ENCODE results near the gene FAM107A. TPM values are rescaled to one million over a fixed set of nuclear protein-coding genes. Genes with fewer than 3 reads are reported as not detected.

Gene FAM107A
- total RNA-seq, 1 donor from 2014 or later = not detected

DNA sequence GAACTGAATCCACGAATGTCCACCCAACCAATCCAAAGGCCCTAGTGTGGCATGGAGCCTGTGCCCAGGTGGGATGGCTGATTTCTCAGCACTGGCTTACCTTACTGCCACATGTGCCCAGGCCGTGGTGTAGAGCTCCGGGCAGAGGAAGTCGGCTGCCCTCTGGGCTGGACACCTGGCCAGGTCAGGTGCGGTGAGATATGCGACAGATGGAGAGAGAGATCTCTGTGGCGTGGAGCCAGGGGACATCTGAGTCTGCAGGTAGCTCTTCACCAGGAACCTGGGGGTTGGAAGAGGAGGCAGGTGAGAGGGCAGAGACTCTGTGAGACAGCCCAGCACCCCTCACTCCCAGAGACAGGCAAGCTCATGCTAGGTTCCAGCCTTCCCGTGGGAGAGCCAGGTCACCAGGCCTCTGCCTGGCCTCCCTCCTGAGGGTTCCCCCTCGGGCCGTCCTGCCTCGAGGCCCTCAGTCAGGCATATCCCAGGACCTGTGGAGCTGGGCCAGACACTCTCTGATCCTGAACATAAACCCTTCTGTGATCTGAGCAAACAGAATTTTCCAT is 52.8 kb downstream of the FAM107A start:
- Mint-ChIP-seq H3K36me3 (ENCODE audit: insufficient read depth) (peaks cover 1% of the 10 kb centered on the region), H3K4me1 (ENCODE audit: low read depth) (peaks cover 25% of the 10 kb centered on the region), H3K9me3 (ENCODE audit: low read depth) (no peaks in the 10 kb centered on the region), H3K4me3 (ENCODE audit: low read depth) (no peak overlapping the region), H3K27ac (no peak overlapping the region), H3K27me3 (peaks cover 6% of the 10 kb centered on the region)
- TF ChIP-seq, protein P1, sequence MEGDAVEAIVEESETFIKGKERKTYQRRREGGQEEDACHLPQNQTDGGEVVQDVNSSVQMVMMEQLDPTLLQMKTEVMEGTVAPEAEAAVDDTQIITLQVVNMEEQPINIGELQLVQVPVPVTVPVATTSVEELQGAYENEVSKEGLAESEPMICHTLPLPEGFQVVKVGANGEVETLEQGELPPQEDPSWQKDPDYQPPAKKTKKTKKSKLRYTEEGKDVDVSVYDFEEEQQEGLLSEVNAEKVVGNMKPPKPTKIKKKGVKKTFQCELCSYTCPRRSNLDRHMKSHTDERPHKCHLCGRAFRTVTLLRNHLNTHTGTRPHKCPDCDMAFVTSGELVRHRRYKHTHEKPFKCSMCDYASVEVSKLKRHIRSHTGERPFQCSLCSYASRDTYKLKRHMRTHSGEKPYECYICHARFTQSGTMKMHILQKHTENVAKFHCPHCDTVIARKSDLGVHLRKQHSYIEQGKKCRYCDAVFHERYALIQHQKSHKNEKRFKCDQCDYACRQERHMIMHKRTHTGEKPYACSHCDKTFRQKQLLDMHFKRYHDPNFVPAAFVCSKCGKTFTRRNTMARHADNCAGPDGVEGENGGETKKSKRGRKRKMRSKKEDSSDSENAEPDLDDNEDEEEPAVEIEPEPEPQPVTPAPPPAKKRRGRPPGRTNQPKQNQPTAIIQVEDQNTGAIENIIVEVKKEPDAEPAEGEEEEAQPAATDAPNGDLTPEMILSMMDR (IDR thresholded peaks at IDR 0.05; ENCODE audit: unreplicated experiment) = no peak
- no peak for DNase-seq (ENCODE audit: low spot score, unreplicated experiment)

DNA sequence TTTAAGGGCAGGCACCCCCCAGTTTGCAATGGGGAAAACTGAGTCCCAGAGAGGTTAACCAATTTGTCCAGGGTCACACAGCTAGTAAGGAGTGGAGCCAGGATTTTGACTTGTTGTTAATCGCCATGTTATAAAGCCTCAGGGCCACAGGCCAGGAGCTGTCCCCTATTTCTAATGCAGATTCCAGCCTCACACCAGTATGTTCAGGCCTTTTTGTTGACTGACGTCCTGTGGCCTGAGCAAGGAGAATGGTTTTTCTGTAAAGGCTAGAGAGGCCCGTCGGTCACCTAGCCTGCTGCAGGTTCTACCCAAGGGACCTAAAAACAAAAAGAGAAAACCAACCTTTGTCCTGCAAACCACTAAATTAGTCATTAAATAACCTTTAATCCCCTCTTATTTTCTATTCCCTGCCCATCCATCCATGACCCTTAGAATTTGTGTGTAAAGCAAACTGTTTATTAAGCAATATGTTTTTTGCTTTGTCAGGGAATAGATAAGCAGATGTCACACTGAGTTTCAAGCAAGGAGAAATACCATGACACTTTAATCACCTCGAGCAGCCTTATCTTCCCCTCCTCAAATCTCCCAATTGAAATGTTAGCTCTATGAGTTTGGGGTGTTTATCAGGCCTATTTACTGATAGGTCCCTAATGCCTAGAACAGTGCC is 54.3 kb downstream of the FAM107A start:
- Mint-ChIP-seq H3K36me3 (ENCODE audit: insufficient read depth) (peaks cover 1% of the 10 kb centered on the region), H3K4me3 (ENCODE audit: low read depth) (no peak overlapping the region), H3K9me3 (ENCODE audit: low read depth) (no peaks in the 10 kb centered on the region), H3K4me1 (ENCODE audit: low read depth) (peaks cover 35% of the 10 kb centered on the region), H3K27me3 (peaks cover 6% of the 10 kb centered on the region), H3K27ac (no peak overlapping the region)
- DNase-seq (ENCODE audit: low spot score, unreplicated experiment) = no peak
- TF ChIP-seq, protein P1 (IDR thresholded peaks at IDR 0.05; ENCODE audit: unreplicated experiment) = no peak

DNA sequence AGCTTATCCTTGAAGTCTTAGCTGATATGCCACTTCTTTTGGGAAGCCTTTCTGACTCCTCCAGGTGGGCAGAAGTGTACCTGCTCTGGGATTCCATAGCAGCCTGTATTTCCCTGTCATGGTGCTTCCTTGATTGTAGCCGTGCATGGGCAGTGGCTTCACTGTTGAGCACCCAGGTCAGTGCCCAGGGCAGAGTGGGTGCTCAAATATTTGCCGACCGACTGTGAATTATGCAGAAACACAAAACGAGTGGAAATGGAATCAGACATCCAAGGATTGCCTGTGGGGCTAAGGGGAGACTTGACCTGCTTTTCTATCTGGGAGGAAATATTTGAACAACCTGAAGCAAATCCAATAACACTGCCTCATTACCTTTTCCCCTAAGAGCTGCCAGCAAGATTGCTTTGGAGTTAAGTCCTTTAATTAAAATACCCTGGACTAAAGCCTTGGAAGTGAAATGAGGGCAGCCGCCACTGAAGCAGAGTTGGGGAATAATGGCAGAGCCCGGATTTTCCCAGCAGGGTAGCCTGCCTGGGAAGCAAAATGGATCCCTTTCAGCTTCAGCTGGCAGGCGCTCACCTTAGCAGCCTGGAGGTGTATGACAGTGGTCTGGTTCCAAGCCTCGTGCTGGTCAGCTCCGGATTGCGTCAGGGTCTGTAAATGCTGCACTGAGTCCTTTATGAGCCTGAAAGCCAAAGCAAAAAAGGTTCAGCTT is 55.1 kb downstream of the FAM107A start:
- TF ChIP-seq, protein P1 (IDR thresholded peaks at IDR 0.05; ENCODE audit: unreplicated experiment) = no peak
- no peaks in the 10 kb centered on the region for H3K9me3 Mint-ChIP-seq (ENCODE audit: low read depth)
- H3K4me1 Mint-ChIP-seq (ENCODE audit: low read depth) = peaks cover 35% of the 10 kb centered on the region
- H3K4me3 Mint-ChIP-seq (ENCODE audit: low read depth) = no peak overlapping the region
- DNase-seq (ENCODE audit: low spot score, unreplicated experiment) = no peak
- H3K27ac Mint-ChIP-seq = no peak overlapping the region
- H3K27me3 Mint-ChIP-seq = peaks cover 6% of the 10 kb centered on the region
- H3K36me3 Mint-ChIP-seq (ENCODE audit: insufficient read depth) = peaks cover 1% of the 10 kb centered on the region

DNA sequence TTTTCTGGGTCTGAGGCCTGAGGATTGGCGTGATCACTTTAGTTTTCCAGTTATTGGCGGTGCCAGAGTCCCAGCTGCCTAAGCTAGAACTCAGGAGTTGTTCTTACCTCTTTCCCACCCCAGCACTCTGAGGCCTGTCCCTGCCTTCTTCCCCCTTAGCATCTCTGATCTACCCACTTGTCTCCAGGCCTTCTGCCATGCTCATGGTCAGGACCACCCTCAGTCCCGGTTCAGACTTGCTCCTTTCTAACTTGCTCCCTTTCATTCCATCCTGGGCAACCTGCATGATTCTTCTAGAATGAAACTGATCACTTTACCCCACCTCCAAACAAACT is 55.9 kb downstream of the FAM107A start:
- H3K27me3 Mint-ChIP-seq = peaks cover 6% of the 10 kb centered on the region
- H3K4me3 Mint-ChIP-seq (ENCODE audit: low read depth) = no peak overlapping the region
- DNase-seq (ENCODE audit: low spot score, unreplicated experiment) = no peak
- H3K36me3 Mint-ChIP-seq (ENCODE audit: insufficient read depth) = no peaks in the 10 kb centered on the region
- H3K9me3 Mint-ChIP-seq (ENCODE audit: low read depth) = no peaks in the 10 kb centered on the region
- TF ChIP-seq, protein P1 (IDR thresholded peaks at IDR 0.05; ENCODE audit: unreplicated experiment) = no peak
- peak overlapping the region; percentile 47 for H3K27ac Mint-ChIP-seq
- peaks cover 35% of the 10 kb centered on the region for H3K4me1 Mint-ChIP-seq (ENCODE audit: low read depth)

DNA sequence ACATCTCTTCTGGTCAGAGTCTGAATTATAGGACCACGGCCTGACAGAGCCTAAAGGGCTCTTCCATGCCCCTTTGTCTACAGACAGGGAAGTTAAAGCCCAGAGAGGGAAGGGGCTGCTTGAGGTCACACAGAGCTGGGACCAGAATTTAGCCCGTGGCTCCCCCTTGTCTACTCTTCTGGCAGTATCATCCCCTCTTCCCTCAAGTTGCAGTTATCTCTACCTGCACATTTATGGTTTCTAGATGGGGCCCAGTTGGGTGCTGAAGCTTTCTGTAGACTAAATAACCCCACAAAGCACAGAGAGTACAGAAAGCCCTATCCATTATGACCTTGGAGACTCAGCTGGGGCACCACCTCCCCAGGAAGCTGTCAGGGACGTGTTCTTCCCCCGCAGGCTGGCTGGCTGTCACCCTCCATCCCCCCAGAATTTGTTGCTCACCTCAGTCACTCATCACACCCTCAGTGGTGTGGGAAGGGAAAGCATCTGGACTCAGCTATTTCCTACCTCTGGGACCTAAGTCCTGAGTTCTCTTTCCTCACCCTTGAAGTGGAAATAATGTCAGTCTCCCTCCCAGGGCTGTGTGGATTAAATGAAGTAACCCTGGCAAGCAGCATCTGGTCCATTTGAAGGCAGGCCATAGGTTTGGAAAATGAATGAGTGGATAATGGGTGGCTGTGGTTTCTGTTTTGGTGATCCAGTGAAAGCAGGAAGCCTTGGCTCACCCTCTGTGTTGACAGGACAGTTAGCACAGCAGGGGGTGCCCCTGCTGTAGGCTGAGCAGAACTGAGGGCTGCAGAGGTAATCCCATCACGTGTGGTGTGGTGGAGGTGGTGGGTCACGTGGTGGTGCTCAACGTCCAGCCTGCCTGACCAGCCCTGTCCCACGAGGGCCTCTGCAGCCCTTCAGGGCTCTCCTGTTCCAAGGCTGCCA is 56.5 kb downstream of the FAM107A start:
- H3K9me3 Mint-ChIP-seq (ENCODE audit: low read depth) = no peaks in the 10 kb centered on the region
- H3K4me1 Mint-ChIP-seq (ENCODE audit: low read depth) = peaks cover 35% of the 10 kb centered on the region
- DNase-seq (ENCODE audit: low spot score, unreplicated experiment) = no peak
- no peak overlapping the region for H3K27ac Mint-ChIP-seq
- H3K36me3 Mint-ChIP-seq (ENCODE audit: insufficient read depth) = no peaks in the 10 kb centered on the region
- H3K4me3 Mint-ChIP-seq (ENCODE audit: low read depth) = no peak overlapping the region
- TF ChIP-seq, protein P1 (IDR thresholded peaks at IDR 0.05; ENCODE audit: unreplicated experiment) = no peak
- H3K27me3 Mint-ChIP-seq = peaks cover 2% of the 10 kb centered on the region
